Measurements from ENCODE around the gene TCL1B.

Gene TCL1B, protein sequence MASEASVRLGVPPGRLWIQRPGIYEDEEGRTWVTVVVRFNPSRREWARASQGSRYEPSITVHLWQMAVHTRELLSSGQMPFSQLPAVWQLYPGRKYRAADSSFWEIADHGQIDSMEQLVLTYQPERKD

DNA sequence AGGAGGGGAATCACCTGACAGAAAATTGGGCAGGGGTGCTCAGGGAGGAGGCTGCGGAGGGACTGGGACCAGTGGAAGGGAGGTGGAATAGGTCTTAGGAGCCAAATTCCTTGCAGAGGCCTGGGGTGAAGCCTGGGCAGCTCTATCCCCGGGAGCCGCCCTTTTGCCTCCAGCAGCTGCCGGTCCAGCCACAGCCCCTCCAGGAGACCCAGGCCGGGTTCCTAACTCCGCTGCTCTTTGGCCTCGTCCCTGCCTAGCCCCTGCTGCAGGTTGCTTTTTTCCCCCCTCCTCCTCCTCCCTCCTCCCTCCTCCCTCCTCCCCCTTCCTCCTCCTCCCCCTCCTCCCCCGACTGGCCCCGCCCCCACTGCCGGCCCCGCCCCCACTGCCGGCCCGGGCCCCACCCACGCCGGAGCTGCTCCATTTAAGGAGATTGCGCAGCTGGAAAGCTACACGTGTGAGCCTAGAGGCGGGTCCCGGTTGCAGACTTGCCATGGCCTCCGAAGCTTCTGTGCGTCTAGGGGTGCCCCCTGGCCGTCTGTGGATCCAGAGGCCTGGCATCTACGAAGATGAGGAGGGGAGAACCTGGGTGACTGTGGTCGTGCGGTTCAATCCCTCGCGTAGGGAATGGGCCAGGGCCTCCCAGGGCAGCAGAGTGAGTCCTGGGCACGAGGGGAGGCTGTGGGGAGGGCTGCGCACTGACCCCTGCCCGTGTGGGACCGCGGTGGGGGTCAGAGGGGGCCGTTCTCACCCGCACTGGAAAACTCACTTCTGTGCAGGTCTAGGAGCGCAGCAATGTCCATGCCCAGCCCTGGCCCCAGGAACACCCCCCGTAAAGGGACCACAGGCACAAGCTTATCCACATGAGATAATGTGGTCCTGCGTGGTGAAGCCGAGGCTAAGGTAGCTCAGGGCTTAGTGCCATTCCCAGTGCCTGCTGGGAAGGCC, at the start of gene TCL1B:
Gene TCL1B, plus strand, starts transcription at position 449 of the 945 bp plus-strand sequence. Its CDS starts 42 bp downstream, at position 491.
- peak in 1 of 10 donors; percentile 67 for DNase-seq

DNA sequence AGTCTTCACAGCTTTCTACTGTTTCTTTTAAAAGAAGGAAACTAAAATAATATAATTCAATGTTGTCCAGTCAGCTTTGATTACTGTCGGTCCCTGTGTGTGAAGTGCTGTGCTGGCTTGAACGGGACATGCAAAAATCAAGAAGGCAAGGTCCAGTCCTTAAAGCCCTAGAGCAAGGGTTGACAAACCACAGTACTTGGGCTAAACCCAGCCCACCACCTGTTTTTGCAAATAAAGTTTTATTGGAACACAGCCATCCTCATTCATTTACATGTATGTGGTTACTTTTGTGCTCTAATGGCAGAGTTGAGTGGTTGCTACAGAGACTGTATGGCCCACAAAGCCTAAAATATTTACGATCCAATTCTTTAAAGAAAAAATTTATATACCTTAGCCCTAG, 41.2 kb upstream of the TCL1B start:
- no peak for DNase-seq
- intact Hi-C loops (cut with DNase I), result no loop called here

More for the DNA sequence above, at the start of gene TCL1B:
- intact Hi-C loops (cut with DNase I), result no loop called here

DNA sequence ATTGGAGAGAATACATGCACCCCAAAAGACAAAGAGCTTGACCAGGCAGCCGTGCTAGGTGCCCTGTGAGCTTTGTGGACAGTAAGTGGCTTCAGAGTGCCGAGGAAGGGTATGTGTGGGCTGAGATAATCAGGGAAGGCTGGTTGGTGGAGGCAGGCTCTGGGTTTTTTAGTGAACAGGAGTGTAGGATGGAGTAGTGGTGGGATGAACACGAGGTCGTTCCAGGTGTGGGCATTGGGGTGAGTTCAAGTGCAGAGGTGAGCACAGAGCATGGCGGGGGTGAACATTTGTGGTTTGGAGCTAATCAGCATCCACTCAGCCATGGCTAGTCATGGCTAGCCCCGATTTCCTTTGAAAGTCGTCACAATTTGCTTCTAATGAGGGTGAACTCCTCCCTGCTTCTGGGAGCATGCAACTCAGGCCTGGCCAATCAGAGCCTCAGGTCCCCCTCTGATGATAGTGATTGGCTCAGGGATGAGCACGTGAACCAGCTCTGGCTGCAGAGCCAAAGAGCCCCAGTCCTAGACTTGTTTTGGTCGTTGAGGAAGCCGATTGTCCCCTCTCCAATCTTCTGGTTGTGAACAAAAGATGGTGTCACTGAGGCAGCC, 40.7 kb upstream of the TCL1B start:
- DNase-seq, result no peak
- intact Hi-C loops (cut with DNase I), result no loop called here

DNA sequence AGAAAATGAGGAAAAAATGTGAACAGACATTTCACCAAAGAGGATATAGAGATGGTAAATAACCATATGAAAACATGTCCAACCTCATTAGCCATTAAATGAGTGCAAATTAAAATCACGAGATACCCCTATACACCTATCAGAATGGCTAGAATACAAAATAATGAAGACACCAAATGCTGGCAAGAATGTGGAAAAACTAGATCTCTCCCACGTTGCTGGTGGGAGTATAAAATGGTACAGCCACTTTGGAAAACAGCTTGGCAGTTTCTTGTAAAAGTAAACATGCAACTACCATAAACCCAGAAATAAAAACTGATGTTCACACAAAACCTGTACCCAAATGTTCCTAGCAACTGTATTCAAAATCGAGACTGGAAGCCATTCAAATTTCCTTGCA, 38.3 kb upstream of the TCL1B start:
- intact Hi-C loops (cut with DNase I), result no loop called here
- DNase-seq, result no peak

DNA sequence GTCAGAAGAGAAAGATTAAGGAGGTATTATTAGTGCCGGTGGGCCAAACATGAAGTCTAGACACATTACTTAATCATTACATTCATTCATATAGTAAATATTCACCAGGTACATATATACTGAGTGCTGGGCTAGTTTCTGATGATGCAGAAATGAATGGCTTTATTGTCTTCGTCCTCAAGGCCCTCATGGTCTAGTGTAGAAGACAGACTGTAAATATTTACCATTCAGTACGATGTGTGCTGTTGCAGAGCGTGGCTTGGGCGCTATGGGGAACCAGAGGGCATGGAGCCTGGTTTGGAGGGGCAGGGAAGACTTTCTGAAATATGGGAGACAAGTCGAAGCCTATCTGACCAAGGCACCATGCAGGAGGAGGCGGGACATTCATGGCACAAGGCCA, 37.0 kb upstream of the TCL1B start:
- no peak for DNase-seq
- intact Hi-C loops (cut with DNase I), result no loop called here

DNA sequence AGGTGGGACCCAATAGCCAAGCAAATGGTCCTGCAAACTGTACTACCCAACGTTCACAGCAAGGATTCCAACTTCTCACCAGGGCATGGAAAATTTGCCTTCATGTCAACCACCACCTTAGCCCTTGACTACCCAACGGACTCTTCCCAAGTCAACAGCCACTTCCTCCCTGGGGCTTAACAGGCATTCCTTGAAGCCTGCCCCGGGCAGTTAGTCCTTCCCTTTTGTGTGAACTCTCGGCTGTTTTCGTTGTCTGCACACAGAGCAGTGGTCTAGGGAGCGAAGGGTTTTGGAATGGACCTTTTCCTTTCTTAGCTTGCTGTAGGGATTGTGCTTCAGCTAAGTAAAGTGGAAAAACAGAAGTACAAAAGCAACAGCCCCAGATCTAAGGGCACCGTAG, 35.2 kb upstream of the TCL1B start:
- intact Hi-C loops (cut with DNase I), result no loop called here
- no peak for DNase-seq

DNA sequence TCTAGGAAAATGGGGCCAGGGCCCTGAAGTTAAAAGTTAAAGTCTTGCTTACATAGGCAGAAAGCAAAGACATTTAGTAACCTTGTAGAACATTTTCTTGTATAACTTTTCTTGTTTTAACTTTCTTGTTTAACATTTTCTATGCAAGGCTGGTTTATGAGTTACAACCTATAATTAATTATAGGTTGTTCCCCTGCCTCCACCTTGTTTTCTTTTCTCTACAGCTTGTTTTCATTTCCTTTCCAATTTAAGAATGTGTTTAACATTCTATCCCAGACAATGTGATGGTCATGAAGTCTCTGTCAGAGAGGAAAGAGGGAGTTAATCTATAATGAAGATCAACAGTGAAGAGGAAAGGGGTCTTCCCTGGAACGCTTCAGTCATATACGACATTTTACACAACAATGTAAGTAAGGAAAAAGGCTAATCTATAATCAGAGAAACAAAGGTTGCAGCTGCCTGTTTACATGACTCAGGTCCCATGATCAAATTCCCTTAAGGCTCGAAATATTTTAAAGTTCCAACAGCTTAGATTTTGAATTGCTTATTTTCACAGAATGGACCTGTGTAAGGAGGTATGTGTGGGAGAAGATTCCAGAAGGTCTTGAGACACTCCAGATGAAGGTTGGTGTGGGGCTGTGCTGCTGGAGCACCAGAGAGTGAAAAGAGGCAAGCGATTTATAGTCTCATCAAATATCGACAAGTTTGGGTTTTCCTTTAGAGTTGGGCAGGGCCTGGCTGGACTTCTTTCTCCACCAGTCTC, 34.2 kb upstream of the TCL1B start:
- no peak for DNase-seq
- intact Hi-C loops (cut with DNase I), result no loop called here

DNA sequence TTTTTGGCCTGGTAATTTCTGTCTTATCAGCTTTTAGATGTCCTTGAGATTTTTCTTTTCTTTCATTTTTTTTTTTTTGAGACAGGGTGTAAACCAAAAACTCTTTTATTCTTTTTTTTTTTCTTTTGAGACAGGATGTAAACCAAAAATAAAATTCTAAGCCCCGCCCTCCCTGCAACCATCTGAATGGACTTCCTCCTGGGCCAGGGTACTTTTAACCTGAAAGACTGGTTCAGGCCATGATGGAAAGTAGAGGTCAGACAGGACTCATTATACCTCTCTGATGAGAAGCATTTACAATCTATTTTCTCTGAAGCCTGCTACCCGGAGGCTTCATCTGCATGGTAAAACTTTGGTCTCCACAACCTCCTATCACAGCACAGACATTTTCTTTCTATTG, 33.5 kb upstream of the TCL1B start:
- intact Hi-C loops (cut with DNase I), result no loop called here
- no peak for DNase-seq

DNA sequence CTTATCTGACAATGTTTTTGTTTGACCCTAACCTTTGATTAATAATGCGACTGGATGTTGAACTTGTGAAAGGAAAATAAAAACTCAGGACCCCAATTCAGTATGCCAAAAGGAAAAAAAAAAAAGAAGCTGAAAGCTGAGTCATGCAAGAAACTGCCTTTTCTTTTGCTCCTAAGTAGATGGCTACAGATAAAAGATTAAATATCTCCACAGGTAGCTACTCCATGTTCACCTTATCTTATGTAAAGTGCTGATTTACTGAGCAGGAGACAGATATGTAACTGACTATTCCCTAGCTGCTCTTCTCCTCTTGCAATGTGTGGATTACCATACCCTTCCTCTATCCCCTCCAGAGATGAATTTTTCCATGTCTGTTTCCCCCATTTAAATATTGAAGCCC, 30.8 kb upstream of the TCL1B start:
- intact Hi-C loops (cut with DNase I), result no loop called here
- DNase-seq, result no peak

DNA sequence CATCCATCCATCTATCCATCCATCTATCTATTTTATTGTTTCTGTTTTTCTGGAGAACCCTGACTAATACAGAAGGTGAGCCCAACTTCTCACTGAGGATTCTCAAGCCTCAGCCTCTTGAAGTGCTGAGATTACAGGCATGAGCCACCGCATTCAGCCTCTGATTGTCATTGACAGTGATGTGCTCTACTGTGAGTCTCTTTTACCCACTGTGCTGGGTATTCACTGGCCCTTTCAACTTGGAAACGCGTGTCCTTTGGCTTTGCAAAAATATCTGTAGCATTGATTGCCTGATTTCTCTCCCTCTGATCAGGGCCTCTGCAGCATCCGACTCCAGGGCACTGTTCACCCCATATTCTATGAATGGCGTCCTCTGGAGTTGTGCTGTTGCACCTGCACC, 29.6 kb upstream of the TCL1B start:
- DNase-seq, result no peak
- intact Hi-C loops (cut with DNase I), result no loop called here

DNA sequence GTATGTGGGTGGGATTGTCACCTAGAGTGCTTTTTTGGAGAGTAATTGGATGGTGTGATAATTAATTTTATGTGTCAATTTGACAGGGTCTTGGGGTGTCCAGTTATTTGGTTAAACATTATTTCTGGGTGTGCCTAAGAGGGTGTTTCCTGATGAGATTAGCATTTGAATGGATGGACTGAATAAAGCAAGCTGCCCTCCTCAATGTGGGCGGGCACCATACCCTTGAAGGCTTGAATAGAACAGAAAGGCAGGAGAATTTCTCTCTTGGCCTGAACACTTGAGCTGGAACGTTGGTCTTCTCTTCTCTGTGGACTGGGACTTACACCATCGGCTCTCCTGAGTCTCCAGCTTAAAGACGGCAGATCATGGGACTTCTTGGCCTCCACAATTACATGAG, 28.8 kb upstream of the TCL1B start:
- intact Hi-C loops (cut with DNase I), result no loop called here
- DNase-seq, result no peak

DNA sequence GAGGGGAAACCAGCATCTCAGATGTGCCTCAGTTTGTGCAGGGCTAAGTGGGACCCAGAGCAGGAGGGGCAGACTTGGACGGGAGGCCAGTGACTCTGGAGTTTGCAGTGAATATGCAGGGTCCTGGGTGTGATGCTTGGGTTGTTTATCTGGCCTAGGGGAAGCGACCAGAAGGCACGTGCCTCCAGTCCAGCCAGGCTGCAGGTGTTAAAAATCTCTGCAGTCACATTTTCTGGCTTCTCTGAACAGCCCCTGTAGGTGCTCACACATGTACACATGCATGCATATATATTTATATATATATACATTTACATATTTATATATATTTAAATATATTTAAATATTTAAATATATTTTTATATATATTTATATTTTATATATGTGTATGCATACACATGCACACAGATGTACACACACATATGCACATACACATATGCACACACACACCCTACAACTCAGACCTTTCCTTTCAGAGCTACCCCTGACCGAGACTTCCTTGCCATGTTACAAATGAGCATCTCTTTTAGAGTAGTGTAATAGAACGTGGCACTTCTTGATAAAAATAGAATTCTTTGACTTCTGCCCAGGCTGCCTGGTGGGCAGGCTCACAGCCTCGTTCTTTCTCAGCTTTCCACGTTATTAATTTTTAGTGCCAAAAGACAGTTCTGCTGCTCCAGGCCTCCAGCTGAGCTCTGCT, 26.8 kb upstream of the TCL1B start:
- DNase-seq, result no peak
- intact Hi-C loops (cut with DNase I), result no loop called here

DNA sequence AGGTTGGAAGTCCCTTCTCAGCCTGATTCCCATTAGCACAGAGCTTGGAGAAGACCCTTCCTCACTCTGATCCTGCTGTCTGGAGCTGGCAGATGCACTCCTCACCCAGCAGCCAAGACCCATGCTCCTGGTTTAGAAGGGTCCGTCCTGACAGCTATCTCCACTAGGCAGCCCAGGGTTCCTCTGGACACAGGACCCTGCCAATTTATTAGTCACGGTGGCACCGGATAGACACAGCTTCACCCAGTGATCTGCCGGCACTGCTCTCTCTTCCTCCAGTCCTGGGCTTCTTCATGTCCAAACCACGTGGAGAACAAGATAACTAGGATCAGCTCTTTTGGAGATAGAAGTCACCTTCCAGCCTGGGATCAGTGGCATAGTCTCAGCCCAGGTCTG, 26.2 kb upstream of the TCL1B start:
- peak in 1 of 10 donors; percentile 60 for DNase-seq
- intact Hi-C loops (cut with DNase I), result no loop called here

DNA sequence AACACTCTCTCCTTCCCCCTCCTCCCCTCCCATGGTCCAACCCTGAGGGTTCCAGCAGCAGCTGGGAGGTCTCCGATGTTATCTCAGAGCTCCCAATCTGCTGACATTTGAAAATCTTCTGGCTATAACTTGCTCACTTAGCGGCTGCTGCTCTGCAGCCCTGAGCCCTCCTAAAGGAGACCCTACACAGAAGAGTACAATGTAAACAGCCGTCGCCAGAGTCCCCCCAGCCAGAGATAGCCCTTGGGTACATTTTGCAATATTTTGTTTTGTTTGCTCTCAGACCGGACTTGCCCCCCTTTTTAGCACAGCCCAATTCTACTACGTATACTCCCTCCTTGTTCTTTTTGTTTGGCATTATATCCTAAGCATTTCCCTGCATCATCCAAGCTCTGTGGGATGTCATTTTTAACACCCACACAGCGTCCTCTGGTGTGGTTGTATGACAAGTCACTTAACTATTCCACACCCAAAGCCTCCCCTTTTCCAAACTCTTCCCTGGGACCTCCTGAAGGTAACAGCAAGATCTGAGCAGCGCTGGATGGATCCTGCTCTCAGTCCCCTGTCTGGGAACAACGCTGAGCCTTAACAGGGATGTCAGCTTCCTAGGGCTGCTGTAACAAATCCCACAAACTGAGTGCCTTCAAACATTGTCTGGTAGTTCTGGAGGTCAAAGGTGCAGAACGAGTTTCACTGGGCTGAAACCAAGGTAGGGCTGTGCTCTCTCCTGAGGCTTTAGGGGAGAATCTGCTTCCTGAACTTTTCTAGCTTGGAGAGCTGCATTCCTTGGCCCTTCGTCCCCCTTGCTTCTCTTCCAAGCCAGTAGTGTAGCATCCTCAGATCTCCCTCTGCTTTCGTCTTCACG, 25.3 kb upstream of the TCL1B start:
- no peak for DNase-seq
- intact Hi-C loops (cut with DNase I), result no loop called here

DNA sequence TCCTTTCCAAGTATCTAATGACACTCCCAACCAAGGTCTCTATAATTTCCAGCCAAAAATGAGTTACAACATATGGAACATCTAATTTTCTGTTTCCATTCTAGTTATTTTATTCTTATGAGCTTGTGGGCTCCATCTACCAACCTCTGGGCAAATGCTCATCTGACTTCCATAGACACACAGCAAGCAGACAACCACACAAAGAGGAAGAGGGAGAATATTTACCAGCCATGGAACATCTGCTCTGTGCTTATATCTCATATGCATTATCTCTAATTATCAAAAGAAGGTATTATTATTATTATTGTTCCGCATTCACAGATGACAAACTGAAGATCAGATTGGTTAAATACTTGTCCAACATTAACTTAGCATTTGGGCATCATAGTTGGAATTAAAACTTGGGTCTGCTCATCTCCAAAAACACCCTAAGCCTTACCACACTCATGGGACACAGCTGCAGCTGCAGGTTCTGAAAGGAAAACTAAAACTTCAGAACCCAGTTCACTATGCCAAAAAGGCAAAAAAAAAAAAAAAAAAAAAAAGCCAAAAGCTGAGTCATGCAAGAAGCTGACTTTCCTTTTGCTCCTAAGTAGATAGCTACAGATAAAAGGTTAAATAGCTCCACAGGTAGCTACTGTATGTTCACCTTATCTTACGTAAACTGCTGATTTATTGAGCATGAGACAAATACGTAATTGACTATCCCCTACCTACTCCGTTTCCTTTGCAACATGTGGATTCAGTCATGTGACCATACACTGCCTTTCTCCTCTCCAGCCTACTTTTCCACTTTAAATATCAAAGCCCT, 23.6 kb upstream of the TCL1B start:
- intact Hi-C loops (cut with DNase I), result no loop called here
- no peak for DNase-seq

DNA sequence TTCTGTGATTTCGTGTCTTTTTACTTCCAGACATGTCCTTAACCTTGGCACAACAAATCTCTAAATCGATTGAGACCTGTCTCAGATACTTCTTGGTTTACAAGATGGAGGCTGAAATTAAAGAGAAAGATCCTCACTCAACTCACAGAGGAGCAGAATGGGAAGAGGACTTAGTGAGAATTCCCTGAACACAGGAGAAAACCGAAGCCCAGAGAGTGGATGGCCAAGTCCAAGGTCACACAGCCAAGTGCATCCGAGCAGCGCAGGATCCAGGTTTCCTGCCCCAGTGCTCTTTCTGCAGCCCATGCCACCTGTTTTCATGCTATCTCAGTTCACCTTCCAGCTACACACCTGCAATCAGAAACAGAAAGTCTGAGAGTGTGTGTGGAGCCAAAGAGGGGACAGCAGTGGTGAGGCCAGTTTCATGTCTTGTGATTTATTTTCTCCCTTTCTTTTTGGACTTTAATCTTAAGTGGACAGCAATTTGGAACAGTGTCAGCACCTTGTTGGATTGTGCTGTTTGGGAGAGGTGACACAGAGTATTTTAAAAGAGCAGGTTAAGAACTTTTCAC, 22.9 kb upstream of the TCL1B start:
- DNase-seq, result no peak
- intact Hi-C loops (cut with DNase I), result no loop called here

DNA sequence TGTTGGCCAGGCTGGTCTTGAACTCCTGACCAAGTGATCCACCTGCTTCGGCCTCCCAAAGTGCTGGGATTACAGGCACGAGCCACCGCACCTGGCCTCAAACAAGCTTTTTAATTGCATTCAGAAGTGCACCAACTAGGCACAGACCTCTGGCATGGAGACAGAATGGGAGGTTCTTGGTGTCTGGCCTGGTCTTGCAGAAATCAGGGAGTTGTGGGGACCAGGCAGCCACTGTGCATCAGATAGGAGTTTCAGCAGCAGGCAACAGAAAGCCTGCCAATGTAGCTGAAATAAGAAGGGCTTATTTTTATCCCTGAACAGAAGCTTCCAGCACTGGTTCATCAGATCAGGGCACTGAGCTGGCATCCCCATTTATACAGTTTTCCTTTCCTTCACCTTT, 22.2 kb upstream of the TCL1B start:
- DNase-seq, result peak in 3 of 10 donors; percentile 13 to 24 (median 19)
- intact Hi-C loops (cut with DNase I), result no loop called here

DNA sequence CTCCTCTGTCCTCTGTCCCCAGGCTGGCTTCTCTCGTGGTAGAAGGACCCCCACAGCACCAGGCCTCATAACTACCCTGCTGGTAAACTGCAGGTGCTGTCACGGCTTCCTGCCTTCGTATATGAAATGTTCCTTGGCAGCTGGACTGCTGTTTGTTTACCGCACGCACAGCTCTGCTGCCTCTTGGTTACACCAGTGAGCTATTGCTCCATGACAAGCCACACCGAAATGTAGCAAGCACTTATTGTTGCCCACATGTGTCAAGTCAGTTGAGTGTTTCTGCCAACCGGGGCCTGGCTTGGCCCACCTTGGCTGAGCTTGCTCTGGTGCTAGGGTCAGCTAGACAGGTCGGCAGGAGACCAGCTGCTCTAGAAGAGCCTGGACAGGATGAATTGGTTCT, 21.7 kb upstream of the TCL1B start:
- intact Hi-C loops (cut with DNase I), result no loop called here
- no peak for DNase-seq
